Left renal cortex interstitium (tissue), 4 donors: ENCODE results near the gene C2orf81. TPM values are rescaled to one million over a fixed set of nuclear protein-coding genes. Genes with fewer than 3 reads are reported as not detected.

Experiments
- DNase-seq, 4 donors: peaks; one replicate each; pipeline ENCODE4 v3.0.0-alpha.2; 2013; ENCODE audit warnings: low read depth in 4 of 4, low spot score in 2 of 4, missing footprints in 1 of 4
- polyA plus RNA-seq, 4 donors: library from polyadenylated mRNA; unstranded; fragments of 120-200 nt; gene quantifications; one replicate each; pipeline ENCODE4 v1.2.1, GENCODE V29; 2013; ENCODE audit not compliant: insufficient read length in 4 of 4

Gene C2orf81
- polyA plus RNA-seq, 4 donors: 5.6 to 8.7 (median 8.2) TPM

DNA sequence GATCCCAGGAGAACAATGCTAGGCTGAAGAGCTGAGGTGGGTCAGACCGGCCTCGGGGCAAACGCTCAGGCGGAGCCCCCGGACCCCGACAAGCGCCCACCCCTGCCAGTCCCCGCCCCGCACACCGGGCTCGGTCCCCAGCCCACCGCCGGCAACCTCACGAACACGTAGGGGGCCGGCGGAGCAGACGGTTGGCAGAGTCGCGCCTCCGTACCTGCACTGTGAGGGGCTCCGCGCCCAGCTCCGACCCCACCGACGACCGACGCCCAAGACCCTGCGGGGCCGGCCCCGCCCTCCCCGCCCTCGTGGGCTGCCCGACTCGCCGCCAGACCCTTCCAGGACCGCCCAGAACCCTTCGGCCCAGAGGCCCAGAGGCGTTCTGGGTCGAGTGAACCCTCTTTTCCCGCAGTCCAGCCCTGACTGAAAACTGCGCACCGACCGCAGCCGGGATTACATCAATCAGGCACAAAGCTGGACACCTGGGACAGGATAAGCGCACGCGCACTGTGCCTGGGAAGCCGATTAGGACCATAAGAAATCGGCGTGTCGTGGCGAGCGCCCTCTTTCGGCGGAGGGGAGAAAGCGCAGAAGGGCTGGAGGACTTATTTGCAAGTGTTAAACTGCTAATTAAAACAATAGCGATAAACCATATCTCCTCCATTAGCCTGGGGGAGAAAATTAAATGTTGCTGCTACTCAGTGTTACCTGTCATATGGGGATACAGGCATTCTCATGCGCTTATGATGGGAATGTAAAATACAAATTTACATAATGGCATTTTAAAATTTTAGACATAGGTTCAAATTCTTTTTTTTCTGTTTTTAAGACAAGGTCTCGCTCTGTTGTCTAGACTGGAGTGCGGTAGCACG is 29.6 kb downstream of the C2orf81 start:
- peak; percentile 85 to 91 (median 88) for DNase-seq

GRCh38 chr2:74391209-74391579 is 30.2 kb downstream of the C2orf81 start:
- peak in 1 of 4 donors; percentile 45 for DNase-seq

- no peak for DNase-seq
These were observed 30.8 kb downstream of the C2orf81 start for GRCh38 chr2:74390606-74391005.

DNA sequence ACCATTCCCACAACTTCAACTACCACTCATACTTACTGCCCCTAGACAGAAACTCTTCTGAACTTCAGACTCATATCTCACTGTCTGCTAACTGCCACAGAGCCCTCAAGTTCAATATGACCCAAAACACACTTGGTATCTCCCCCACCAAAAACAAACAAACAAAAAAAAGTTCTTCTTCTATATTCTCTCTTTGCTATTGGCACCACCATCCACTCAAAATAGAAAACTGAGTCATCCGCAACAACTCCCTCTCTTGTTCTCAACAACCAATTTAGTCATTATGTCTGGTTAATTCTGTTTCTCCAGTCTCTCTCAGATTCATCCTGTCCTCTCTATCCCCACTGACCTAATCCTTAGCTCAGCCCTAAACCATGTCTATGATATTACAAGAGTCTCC is 34.1 kb downstream of the C2orf81 start:
- no peak for DNase-seq

DNA sequence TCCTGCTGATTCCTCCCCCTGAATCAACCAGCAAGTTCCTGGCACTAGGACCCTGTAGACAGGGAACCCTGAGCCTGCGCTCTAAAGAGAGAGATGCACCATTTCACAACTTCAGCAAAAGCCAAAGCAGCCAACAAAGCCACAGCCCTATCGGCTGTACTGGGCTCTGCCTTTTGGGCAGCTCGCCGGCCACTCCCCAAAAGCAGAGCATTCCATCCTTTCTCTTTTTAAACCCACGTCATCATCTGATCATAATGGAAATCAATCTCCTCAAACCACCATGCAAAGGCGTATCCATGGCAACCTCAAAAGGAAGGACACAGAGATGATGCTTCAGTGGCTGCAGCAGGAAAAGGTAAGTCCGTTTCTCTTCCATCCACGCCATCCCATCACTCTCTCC is 36.0 kb downstream of the C2orf81 start:
- no peak for DNase-seq

GRCh38 chr2:74384051-74384450 is 37.4 kb downstream of the C2orf81 start:
- DNase-seq: no peak

DNA sequence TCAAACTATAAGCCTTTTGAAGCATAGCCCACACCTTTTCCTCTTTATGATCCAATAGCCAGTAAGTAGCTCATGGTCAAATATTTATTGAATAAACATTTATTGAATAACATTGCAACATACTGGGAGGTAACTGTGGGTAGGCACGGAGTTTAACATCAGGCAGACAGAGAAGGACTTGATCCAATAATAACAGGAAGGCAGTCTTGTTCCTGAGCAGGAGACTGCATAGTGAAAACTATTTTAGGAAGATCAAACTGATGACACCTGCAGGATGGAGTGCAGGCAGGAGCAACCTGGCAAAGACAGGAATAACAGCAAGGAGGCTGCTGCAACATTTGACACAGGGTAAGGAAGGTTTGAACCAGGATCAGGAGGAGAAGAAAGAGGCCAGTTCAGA is 38.2 kb downstream of the C2orf81 start:
- DNase-seq: no peak

DNA sequence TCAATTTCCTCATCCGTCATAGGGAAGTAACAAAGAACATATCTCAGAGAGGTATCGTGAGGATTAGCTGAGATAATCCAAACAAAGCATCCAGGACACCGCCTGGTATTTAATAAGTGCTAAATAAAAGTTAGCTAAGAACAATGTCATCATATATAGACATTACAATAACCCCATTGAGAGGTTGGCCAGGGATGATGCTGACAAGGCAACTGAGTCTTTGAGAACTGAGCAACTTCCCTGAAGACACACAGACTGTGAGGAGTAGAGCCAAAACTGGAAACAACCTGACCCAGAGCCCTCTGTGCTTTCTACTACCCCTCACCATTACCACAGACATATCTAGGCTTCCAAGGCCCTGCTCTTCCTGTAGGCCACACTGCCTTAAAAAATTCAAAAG is 39.7 kb downstream of the C2orf81 start:
- DNase-seq: no peak

DNA sequence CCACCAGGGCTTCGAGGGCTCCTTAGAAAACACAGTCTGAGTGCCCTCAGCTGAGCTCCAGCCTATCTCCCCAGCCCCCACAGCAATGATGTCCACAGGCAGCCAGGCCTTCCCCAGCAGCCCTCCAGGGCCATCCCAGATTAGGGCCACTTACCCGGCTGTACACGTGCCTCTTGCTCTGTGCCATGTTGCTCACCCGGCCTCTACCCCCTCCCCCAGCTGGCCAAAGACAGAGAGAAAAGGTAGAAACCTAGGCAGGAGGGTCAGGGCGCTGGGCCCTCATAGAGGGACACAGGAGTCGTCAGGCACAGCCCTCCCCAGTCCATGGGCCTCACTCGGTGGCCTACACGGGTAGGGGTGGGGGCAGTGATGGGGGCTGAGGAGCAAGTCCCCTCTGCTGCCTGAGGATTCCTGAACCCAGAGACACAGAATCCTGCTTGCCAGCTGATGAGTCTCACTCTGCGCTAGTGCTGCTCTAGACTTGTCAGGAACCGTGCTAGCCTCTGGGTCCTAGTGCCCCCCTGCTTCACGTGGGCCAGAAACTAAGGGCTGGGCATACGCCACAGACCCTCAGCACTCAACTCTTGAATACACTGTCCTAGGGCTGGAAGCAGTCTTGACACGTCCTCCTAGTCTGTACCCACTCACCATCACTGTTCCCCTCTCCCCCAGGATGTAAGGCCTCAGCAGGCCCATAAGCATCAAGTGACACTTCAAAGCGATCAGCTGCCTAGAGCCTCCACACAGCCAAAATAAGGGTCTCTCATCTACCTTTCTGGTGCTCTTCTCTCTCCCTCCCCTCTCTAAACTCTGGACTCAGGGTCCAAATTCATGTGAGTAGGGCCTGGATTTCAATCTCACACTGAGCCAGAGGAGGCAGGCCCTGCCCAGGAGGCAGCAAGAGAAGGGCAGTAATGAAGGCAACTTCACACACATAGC is 41.3 kb downstream of the C2orf81 start, which contains the start of gene DCTN1:
DCTN1 (minus strand) TSS at position 461 of the 939 bp plus-strand sequence; CDS start at position 187, 274 bp downstream.
- peak in 2 of 4 donors; percentile 20 to 58 for DNase-seq

- DNase-seq: no peak
These were observed 43.4 kb downstream of the C2orf81 start for GRCh38 chr2:74378007-74378406.

DNA sequence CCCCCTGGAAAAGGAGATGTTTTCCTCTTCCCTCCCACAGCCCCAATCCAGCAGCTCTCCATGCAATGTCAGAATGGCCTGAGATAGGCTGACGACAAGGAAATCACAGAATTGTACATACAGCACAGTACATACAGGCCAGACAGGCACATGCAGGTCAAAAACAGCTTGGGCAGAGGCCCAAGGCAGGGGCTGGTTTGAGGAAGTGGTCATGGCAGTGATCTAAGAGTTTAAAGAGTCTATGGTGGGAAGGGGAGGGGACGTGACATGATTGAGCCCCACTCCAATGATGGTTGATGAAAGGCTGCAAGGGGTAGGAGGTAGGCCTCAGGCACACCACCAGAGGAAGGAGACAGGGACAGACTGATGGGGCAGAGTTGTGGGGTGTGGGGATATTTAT is 45.6 kb downstream of the C2orf81 start:
- DNase-seq: no peak

- peak in 3 of 4 donors; percentile 44 to 74 (median 63) for DNase-seq
These were observed 46.8 kb downstream of the C2orf81 start for GRCh38 chr2:74374509-74375205.

DNA sequence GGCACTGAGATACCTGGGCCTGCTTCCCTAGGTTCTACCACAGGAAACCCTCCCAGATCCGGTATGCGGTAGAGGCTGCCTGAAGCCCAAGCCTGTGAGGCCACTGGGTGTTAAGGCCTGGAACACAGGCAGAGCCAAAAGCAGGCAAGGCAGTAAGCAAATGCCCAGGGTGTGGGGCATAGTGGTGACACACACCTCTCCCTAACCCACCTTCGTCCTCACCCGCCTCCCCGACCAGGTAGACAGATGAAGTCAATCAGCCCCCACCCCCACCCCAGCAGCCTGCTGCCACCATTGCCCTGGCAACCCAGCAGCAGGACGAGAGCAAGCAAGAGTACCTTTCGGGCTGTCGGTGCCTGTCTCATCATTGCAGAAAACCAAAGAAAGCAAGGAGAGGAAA is 47.4 kb downstream of the C2orf81 start:
- no peak for DNase-seq

DNA sequence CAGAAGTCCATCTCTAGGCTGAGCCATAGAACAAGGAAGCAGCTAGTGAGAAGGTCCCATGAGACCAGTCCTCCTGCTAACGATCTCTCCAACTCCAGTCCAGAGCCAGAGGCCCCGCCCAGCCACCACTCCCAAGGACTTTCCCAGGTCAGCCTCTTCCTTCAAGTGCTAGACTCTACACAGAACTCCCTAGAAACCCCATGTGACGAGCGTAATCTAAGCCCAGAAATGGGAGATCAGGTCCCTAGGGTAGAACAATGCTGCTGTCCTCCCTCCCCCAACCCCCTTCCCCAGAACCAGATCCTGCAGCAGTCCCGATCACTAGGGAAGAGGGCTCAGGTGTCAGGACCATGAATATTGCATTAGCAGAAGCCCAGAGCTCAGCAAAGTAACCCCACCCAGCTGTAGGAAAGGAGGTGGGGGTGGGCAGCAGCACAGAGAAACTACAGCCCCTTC is 48.2 kb downstream of the C2orf81 start:
- DNase-seq: no peak

DNA sequence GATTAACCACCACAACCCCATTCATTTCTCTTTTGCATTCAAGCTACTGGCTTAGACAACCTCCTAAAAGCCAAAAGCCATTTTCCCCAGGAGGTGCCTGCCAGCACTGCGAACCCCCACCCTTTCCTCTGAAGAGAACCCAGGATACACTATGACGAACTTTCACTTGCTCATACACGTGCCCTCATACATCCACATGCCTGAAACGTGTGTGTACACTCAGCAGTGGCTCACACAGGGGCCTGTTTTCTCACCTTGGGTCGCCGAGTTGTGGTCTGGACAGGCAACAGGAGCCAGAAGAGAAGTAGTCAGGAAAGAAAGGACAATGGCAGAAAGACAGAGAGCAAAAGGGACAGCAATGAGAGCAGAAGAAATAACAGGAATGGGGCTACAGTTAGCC is 48.7 kb downstream of the C2orf81 start:
- no peak for DNase-seq

DNA sequence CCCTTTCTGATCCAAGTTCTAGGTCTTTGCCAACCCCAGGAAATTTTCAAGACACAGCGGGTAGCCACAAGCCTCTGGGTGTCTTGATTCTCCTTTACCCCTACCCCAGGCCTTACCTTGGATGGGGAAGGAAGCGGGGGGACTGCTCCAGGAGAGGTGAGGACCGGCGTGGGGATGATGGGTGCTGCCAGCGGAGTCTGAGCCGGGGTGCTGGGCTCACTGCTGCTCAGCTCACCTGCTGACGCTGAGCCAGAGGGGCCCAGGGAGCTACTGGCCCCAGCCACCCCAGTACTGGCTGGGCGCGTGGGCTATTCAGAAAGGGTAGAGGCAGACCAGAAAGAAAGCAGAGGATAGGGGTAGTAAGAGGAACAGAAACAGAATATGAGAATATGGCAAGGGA is 50.0 kb downstream of the C2orf81 start:
- no peak for DNase-seq

DNA sequence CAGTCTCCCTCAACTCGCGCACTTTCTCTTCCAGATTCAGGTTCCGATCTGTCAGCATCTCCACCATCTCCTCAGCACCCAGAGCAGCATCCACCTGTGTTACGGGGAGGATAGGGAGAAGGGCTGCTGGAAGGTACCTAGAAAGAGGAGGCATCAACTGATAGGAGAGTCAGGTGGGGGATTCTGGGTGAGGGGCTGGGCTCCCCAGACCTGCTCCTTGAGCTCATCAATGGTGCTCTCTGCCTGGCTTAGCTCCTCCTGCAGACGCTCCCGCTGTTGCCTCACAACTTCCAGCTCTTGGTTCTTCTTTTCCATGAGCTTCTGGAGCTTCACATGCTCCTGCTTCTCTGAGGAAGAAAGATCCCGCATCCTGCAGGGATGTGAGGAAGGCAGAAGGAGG is 51.4 kb downstream of the C2orf81 start:
- no peak for DNase-seq

DNA sequence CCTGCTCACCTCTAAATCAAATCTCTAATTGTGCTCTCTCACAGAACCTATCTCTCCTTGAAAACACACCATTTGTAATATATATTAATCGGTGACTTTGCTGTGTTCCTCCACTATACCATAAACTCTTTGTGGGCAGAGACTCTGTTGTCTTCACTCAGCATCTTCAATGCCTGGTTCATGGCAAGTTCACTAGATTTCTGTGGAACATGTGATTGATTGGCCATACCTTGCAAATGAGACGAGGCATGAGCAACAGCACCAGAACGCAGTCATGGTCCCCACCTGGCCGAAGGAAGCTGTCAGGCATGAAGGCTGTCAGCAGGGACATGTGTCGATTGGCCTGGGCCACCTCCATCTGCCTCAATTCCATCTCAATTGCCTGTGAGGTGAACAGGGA is 52.9 kb downstream of the C2orf81 start:
- no peak for DNase-seq

GRCh38 chr2:74367789-74368188 is 53.6 kb downstream of the C2orf81 start:
- DNase-seq: no peak

DNA sequence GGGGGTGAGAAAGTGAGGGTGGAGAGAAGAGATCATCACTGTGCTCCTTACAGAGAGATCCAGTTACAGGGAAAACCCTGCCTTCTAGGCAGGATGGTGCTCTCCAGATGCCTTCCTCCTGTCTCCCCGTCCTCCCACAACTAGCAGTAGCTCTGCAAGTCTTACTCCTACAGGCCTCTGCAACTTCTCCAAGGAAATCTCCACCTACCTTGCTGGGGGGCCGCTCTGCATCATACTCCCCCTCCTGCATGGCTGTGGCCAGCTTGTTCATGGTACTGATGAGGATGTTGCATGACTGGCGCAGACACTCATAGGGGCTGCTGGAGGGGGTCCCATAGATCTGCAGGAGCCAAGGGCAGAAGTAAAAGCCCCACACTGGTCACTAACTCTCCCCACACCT is 55.4 kb downstream of the C2orf81 start:
- DNase-seq: no peak
